IPS-15b (cell line): ENCODE data around the gene POC5.
A peak's percentile ranks its signal among the peaks of the same experiment; 100 is the strongest.
"Not testable (repeated sequence)": the region's sequence is repeated elsewhere in the genome, so short reads cannot be mapped to it uniquely, and the experiment has no call there.

Source experiments
- H3K27me3 ChIP-seq: one replicate; pipeline ENCODE4 v1.6.1; 2013; ENCODE audit warnings: low read length; ENCODE audit not compliant: control insufficient read depth, insufficient read depth
- H3K36me3 ChIP-seq: one replicate; pipeline ENCODE4 v1.6.1; 2013; ENCODE audit warnings: low read length; ENCODE audit not compliant: control insufficient read depth, insufficient read depth
- H3K4me1 ChIP-seq: one replicate; pipeline ENCODE4 v1.6.1; 2013; ENCODE audit warnings: mild to moderate bottlenecking, low read length; ENCODE audit not compliant: control insufficient read depth, insufficient read depth
- H3K4me3 ChIP-seq: one replicate; pipeline ENCODE4 v1.5.1; 2013; ENCODE audit warnings: low read depth, low read length
- H3K9ac ChIP-seq: one replicate; pipeline ENCODE4 v1.6.1; 2013; ENCODE audit warnings: low read depth, mild to moderate bottlenecking, low read length
- H3K9me3 ChIP-seq: one replicate; pipeline ENCODE4 v1.6.1; 2013; ENCODE audit warnings: mild to moderate bottlenecking, low read length; ENCODE audit not compliant: control insufficient read depth, insufficient read depth

POC5 gene

DNA sequence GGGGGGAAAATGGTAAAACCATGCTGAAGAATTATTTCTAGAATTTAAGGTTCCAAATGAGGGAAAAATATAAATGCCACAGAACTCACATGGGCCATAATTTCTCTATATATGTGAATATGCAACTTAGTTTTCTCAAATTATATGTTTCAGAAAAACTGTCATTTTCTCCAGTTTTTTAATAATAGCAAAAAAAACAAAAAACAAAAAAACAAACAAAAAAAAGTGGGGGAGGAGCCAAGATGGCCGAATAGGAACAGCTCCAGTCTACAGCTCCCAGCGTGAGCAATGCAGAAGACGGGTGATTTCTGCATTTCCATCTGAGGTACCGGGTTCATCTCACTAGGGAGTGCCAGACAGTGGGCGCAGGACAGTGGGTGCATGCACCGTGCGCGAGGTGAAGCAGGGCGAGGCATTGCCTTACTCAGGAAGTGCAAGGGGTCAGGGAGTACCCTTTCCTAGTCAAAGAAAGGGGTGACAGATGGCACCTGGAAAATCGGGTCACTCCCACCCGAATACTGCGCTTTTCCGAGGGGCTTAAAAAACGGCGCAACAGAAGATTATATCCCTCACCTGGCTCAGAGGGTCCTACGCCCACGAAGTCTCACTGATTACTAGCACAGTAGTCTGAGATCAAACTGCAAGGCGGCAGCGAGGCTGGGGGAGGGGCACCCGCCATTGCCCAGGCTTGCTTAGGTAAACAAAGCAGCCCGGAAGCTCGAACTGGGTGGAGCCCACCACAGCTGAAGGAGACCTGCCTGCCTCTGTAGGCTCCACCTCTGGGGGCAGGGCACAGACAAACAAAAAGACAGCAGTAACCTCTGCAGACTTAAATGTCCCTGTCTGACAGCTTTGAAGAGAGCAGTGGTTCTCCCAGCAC is 21.5 kb downstream of the POC5 start:
- H3K4me3 ChIP-seq = peak overlapping the region; percentile 26
- not testable (repeated sequence) for H3K27me3 ChIP-seq, H3K9ac ChIP-seq, H3K9me3 ChIP-seq, H3K4me1 ChIP-seq, H3K36me3 ChIP-seq

DNA sequence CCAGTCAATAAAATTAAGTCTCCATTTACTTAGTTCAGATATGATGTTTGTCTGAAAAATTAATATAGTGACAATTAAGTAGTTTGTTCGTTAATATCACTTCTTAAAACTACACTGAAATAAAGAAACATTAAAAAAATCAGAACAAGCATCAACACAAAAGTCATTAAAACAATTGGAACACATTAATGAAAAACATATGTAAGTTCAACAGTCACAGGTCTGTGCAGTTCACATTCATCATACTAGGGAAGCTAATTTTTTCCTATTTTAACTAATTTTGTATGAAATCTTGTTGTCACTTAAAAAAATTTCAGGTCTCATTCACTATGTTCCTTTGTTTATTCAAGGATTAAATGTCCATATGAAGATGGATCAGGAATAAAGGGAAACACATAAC is 22.5 kb downstream of the POC5 start:
- H3K9ac ChIP-seq = no peak overlapping the region
- H3K27me3 ChIP-seq = no peaks in the 10 kb centered on the region
- H3K4me3 ChIP-seq = no peak overlapping the region
- no peaks in the 10 kb centered on the region for H3K36me3 ChIP-seq
- H3K4me1 ChIP-seq = peaks cover 4% of the 10 kb centered on the region
- H3K9me3 ChIP-seq = no peaks in the 10 kb centered on the region

DNA sequence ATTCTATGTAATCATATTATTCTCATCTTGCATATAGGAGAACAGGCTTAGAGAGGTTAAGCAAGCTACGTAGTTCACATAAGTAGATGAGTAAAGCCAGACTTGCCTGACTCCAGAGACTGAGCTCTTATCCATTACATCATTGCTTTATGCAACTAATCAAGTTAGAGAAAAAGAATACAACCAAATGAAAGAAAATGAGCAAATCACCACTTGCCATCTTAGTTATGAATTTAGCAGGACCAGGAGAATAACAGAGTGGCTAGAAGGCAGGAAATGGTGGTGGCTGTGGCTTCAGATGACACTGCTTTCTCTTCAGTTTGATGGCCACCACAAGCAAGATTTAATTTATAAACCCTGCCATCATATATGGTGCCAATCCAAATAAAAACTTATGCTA is 26.6 kb downstream of the POC5 start:
- no peak overlapping the region for H3K4me3 ChIP-seq
- no peaks in the 10 kb centered on the region for H3K9me3 ChIP-seq
- peaks cover 4% of the 10 kb centered on the region for H3K4me1 ChIP-seq
- H3K9ac ChIP-seq = no peak overlapping the region
- H3K36me3 ChIP-seq = no peaks in the 10 kb centered on the region
- no peaks in the 10 kb centered on the region for H3K27me3 ChIP-seq

DNA sequence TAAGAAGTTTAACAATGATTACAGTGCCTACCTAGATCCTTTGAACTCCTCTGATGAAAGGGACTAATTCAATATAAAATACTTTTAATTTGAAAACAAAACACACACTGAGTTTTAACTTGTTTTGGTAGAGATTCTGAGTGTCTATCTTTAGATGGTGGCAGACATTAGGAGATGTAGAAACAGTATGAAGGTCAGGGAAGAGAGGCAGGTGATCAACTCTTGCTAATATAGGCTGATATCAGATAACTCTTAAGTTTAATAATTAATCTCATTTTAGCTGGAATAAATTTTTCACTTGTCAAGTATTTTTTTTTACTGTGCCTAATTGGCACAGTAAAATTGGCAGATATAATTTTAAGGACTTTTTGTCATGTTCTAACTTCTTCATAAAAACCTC is 30.8 kb downstream of the POC5 start:
- Histone ChIP-seq H3K36me3 (no peaks in the 10 kb centered on the region), H3K27me3 (no peaks in the 10 kb centered on the region), H3K9me3 (no peaks in the 10 kb centered on the region), H3K4me1 (no peaks in the 10 kb centered on the region), H3K4me3 (no peak overlapping the region), H3K9ac (no peak overlapping the region)

DNA sequence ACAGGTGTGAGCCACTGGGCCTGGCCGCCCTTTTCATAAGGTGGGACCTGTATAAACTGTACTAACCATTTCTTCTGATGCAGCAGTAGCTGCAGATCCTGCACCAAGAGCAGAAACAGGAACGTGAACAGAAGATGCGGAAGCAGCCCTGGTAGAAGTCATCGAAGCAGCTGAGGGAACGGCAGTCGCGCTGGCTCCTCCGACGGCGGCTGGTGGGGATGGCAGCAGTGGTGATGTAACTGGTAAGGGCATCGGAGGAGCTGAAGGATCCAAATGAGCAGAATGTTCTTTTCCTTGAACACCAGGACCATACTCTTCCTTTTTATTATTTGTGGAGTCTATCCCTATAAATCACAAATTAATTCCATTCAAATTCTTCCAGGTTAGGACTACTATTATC is 32.1 kb downstream of the POC5 start:
- H3K36me3 ChIP-seq = no peaks in the 10 kb centered on the region
- no peak overlapping the region for H3K9ac ChIP-seq
- no peaks in the 10 kb centered on the region for H3K4me1 ChIP-seq
- H3K27me3 ChIP-seq = no peaks in the 10 kb centered on the region
- no peak overlapping the region for H3K4me3 ChIP-seq
- no peaks in the 10 kb centered on the region for H3K9me3 ChIP-seq

DNA sequence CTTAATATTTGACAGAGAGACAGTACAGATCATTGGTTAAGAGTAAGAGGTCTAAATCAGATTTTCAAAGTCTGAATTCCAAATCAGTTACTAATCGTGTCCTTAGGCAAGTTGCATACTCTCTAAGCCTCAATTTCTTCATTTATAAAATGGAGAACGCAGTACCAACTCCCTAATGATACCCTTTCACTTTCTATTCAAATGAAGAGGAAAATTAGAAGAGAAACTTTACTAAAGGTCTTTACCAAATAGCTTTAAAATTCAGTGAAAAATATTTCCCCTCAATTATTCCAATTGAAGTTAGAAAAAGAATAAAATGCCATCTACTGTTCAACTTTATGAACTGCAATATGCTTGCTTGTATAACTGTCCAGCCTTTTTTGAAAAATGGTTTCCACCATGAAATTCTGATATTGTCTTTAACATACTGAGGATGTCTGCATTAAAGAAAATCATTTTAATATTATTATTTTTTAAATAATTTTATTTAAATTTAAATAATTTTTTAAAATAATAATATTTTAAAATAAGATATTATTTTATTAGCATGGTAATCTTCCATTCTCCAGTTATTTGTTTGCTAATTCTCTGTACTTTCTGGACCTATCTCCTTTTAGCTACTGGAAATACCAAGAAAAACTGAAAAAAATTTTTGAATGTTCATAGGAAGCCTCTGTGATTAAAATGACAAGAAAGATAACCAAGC is 36.0 kb downstream of the POC5 start:
- Histone ChIP-seq H3K9ac (no peak overlapping the region), H3K27me3 (no peaks in the 10 kb centered on the region), H3K9me3 (no peaks in the 10 kb centered on the region), H3K4me1 (no peaks in the 10 kb centered on the region), H3K36me3 (no peaks in the 10 kb centered on the region), H3K4me3 (no peak overlapping the region)

DNA sequence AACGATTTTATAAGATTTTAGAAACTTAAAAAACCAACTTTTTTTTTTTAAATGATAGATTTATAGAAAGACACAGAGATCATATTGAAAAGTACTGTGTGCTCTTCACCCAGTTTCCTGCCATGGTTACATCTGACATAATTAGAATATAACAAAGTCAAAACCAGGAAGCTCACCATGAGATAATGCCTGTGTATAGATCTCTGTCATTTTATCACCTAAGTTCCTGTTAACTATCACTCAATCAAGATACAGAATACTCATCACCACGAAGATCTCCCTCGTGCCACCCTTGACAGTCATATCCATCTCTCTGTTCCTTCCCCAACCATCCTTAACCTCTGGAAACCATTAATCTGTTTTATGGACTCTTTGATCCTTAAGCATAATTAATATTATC is 39.1 kb downstream of the POC5 start:
- Histone ChIP-seq H3K4me3 (no peak overlapping the region), H3K27me3 (no peaks in the 10 kb centered on the region), H3K36me3 (no peaks in the 10 kb centered on the region), H3K9ac (no peak overlapping the region), H3K9me3 (no peaks in the 10 kb centered on the region), H3K4me1 (no peaks in the 10 kb centered on the region)

DNA sequence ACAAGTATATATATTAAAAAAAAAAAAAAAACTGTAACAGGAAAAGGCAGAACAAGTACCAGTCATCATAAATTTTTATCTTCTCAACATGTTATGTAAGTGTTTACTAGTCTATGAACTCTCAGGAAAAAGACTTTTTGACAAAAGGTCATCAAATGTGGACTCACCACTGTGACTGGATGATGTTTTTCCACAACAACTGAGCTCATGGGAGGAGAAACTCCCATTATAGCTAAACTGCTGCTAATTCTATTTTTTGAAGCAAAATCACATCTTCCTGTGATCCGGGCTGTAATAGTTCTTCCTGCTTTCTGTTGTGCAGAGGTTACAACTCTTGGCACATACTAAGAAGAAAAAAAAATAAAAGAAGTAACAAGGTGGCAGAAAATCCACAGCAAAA is 39.6 kb downstream of the POC5 start:
- H3K27me3 ChIP-seq = no peaks in the 10 kb centered on the region
- no peak overlapping the region for H3K9ac ChIP-seq
- H3K4me1 ChIP-seq = no peaks in the 10 kb centered on the region
- no peaks in the 10 kb centered on the region for H3K9me3 ChIP-seq
- no peaks in the 10 kb centered on the region for H3K36me3 ChIP-seq
- H3K4me3 ChIP-seq = no peak overlapping the region

DNA sequence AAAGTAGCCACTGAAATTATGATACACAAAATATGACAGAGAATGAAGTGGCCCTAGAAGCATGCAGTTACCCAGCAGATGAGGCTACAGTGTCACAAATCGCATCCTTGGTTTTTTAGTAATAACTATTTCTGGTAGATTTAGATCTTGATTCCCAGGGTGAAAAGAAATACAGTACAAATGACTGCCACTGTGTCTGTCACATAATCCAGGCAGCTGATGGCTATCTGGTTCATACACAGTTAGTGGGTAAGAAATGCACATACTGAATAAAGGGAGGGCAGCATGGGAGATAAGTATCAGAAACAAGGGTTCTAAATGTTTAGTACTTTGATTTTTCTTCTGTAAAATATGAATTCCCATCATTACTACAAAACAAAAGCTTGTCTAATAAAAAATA is 41.5 kb downstream of the POC5 start:
- H3K4me1 ChIP-seq = no peaks in the 10 kb centered on the region
- no peak overlapping the region for H3K4me3 ChIP-seq
- H3K9me3 ChIP-seq = no peaks in the 10 kb centered on the region
- H3K27me3 ChIP-seq = no peaks in the 10 kb centered on the region
- H3K9ac ChIP-seq = no peak overlapping the region
- H3K36me3 ChIP-seq = no peaks in the 10 kb centered on the region

DNA sequence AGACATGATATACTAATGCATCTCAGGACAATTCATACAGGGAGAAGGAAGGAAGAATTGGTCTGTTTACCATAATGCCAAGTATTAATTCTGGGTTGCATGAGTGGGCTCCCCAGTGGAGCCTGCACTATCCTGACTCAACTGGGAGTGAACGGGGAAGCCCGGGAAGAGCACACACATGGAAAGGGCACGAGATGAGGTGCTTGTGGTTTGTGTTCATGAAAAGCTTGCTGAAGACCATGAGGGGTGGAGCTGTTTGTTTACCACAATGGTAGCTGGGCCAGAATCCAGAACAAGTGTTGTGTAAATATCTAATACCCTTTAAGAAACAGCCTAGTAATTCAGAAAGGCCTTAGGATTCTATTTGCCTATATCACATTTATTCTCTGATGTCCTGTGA is 44.6 kb downstream of the POC5 start:
- no peak overlapping the region for H3K4me3 ChIP-seq
- no peaks in the 10 kb centered on the region for H3K36me3 ChIP-seq
- no peaks in the 10 kb centered on the region for H3K9me3 ChIP-seq
- H3K9ac ChIP-seq = no peak overlapping the region
- H3K4me1 ChIP-seq = peaks cover 14% of the 10 kb centered on the region
- H3K27me3 ChIP-seq = no peaks in the 10 kb centered on the region

DNA sequence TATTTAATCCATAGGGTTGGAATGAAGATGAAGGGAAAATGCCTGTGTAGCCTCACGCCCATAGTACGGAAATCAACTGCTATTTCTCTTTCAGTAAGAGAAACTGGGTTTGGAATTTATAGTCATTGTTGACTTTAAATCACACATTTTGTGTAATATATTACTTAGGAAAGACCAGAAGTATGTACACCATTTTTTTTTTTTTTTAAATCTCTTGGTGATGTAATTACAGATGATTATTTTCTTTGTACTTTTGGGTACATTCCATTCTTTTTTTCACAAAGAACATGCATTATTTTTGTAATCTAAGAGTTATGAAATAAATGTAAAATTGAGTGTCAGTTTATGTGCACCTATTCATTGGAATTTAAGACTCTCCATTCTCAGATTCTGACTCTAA is 45.7 kb downstream of the POC5 start:
- no peaks in the 10 kb centered on the region for H3K9me3 ChIP-seq
- no peak overlapping the region for H3K9ac ChIP-seq
- H3K27me3 ChIP-seq = no peaks in the 10 kb centered on the region
- no peak overlapping the region for H3K4me3 ChIP-seq
- peaks cover 14% of the 10 kb centered on the region for H3K4me1 ChIP-seq
- no peaks in the 10 kb centered on the region for H3K36me3 ChIP-seq

DNA sequence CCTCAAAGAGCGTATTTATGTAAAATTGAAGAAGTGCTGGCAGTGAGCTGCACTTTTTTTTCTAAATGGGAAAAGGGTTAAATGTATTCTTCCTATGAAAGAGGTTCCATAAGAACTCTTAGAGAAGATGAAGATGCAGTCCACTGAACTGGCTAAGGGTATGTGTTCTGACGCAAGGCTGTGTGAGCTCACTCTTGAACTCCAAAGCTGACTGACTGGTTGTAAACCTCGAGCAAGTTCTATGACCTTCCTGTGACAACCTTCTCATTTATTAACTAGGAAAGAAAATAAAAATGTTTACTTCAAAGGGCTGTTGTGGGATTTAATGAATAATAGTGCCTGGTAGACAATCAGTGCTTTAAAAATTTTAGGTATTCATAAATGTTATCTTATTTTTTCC is 46.7 kb downstream of the POC5 start:
- Histone ChIP-seq H3K27me3 (no peaks in the 10 kb centered on the region), H3K4me3 (no peak overlapping the region), H3K9ac (no peak overlapping the region), H3K36me3 (no peaks in the 10 kb centered on the region), H3K9me3 (no peaks in the 10 kb centered on the region), H3K4me1 (peaks cover 14% of the 10 kb centered on the region)
